Karpas-422 (cell line): ENCODE data around the gene SLC16A13. TPM values are rescaled to one million over a fixed set of nuclear protein-coding genes. Genes with fewer than 3 reads are reported as not detected.

Source experiments
- DNase-seq: peaks from one replicate; pipeline ENCODE4 v3.0.0-alpha.2; 2015
- H2AFZ ChIP-seq: fragments of 200-600 bp; sonication (generic); 2 replicates; pipeline ENCODE4 v1.6.1; 2014; ENCODE audit warnings: antibody characterized with exemption, low read length, mixed read lengths
- H3K27ac ChIP-seq: fragments of 200-600 bp; sonication (generic); 2 replicates; pipeline ENCODE4 v1.5.1; 2014; ENCODE audit warnings: mild to moderate bottlenecking, low read length, moderate library complexity
- H3K27me3 ChIP-seq: fragments of 200-600 bp; sonication (generic); 2 replicates; pipeline ENCODE4 v1.6.1; 2014; ENCODE audit warnings: low read length, mixed read lengths
- H3K36me3 ChIP-seq: fragments of 200-600 bp; sonication (generic); 2 replicates; pipeline ENCODE4 v1.6.1; 2014; ENCODE audit warnings: low read length, mixed read lengths; ENCODE audit not compliant: insufficient read depth
- H3K4me1 ChIP-seq: fragments of 200-600 bp; sonication (generic); 2 replicates; pipeline ENCODE4 v1.6.1; 2014; ENCODE audit warnings: mild to moderate bottlenecking, low read length, mixed read lengths
- H3K4me2 ChIP-seq: fragments of 200-600 bp; sonication (generic); 2 replicates; pipeline ENCODE4 v1.6.1; 2014; ENCODE audit warnings: low read length, low read depth, mild to moderate bottlenecking; ENCODE audit not compliant: poor library complexity, severe bottlenecking
- H3K4me3 ChIP-seq: fragments of 200-600 bp; sonication (generic); 2 replicates; pipeline ENCODE4 v1.5.1; 2014; ENCODE audit warnings: mild to moderate bottlenecking, antibody characterized with exemption, low read length, mixed read lengths
- H3K79me2 ChIP-seq: fragments of 200-600 bp; sonication (generic); 2 replicates; pipeline ENCODE4 v1.6.1; 2014; ENCODE audit warnings: mild to moderate bottlenecking, low read length, mixed read lengths
- H3K9ac ChIP-seq: fragments of 200-600 bp; sonication (generic); 2 replicates; pipeline ENCODE4 v1.6.0; 2014; ENCODE audit warnings: low read length
- H3K9me2 ChIP-seq: fragments of 200-600 bp; sonication (generic), shearing (Covaris generic); replicated peaks from 2 replicates; pipeline ENCODE4 v1.6.0; 2014; ENCODE audit warnings: mild to moderate bottlenecking, low read length, moderate library complexity; ENCODE audit not compliant: insufficient read depth
- H3K9me3 ChIP-seq: fragments of 300-700, 200-600 bp; sonication (generic); 2 replicates; pipeline ENCODE4 v1.6.1; 2014; ENCODE audit warnings: low read length, mixed read lengths
- H4K20me1 ChIP-seq: fragments of 200-600 bp; sonication (generic); 2 replicates; pipeline ENCODE4 v1.6.1; 2014; ENCODE audit warnings: mild to moderate bottlenecking, antibody characterized with exemption, low read length, low read depth; ENCODE audit not compliant: insufficient read depth
- total RNA-seq: library from RNA; depleted of rRNA; stranded (reverse); fragments of >200 nt; shearing (Covaris generic); gene quantifications from 2 replicates; pipeline ENCODE4 v1.2.3, GENCODE V29; 2014; ENCODE audit warnings: low replicate concordance

Gene SLC16A13
- total RNA-seq, 1 experiment from 2014 or later, result 6.0 TPM

DNA sequence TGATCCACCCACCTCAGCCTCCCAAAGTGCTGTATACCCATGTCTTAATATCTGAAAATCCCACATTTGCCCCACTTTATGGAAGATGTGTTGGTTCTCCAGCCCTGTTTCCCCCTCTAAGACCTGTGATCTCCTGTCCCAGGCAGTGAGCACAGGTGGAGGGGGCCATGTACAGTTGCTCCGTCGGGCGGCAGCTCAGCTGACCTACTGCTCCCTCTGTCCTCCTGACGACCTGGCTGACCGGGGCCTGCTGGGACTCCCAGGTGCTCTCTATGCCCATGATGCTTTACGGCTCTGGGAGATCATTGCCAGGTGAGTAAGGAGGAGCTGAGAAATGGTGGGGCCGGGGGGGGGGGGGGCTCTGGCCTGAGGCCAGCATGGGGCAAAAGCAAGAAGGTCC, 30.1 kb upstream of the SLC16A13 start:
- Histone ChIP-seq H3K9me3 (no peaks in the 10 kb centered on the region), H3K9ac (no peak overlapping the region), H3K4me2 (no peak overlapping the region), H3K4me3 (no peak overlapping the region), H3K27ac (no peak overlapping the region), H3K36me3 (peaks cover 18% of the 10 kb centered on the region; the same call in 1 of the 2 replicates), H3K27me3 (no peaks in the 10 kb centered on the region), H4K20me1 (no peaks in the 10 kb centered on the region), H3K79me2 (peaks cover 30% of the 10 kb centered on the region), H3K9me2 (no peaks in the 10 kb centered on the region), H2AFZ (no peak overlapping the region), H3K4me1 (peaks cover 8% of the 10 kb centered on the region)
- no peak for DNase-seq

DNA sequence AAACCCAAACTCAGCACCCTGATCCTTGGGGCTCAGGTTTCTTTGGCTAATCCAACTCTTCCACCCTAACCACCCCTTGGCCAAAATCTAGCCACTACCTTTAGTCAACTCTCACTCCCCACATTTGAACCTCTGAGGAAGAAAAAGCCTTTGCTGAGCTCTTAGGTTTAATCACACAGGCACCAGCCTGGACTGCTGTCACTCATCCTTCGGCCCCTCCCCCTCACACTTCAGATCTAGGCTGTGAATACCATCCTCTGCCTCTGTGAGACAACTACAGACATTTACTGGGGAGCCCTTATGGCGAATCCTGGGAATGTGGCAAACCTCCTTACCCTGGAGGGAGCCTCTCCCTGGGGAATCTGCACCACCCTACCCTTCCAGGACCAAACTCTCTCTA, 28.7 kb upstream of the SLC16A13 start:
- Histone ChIP-seq H2AFZ (no peak overlapping the region), H3K79me2 (peaks cover 45% of the 10 kb centered on the region), H3K36me3 (peaks cover 10% of the 10 kb centered on the region; the same call in 1 of the 2 replicates), H3K9ac (no peak overlapping the region), H3K27me3 (no peaks in the 10 kb centered on the region), H3K9me2 (no peaks in the 10 kb centered on the region), H3K4me2 (no peak overlapping the region), H3K9me3 (no peaks in the 10 kb centered on the region), H3K4me1 (peaks cover 18% of the 10 kb centered on the region), H4K20me1 (no peaks in the 10 kb centered on the region), H3K4me3 (no peak overlapping the region), H3K27ac (no peak overlapping the region)
- no peak for DNase-seq

DNA sequence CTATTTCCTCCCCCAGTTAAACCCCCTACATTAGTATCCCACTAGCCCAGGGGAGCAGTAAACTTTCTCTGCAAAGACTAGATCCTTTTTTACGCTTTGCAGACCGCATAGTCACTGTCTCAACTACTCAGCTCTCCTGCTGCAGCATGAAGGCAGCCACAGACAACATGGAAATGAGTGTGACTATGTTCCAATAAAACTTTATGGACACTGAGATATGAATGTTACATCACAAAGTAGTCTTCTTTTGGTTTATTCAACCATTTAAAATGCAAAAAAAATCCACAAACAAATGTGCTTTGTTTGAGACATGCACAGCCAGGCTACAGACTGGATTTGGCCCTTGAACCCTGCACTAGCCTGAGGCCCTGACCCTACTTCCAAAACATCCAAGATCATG, 25.3 kb upstream of the SLC16A13 start:
- Histone ChIP-seq H2AFZ (no peak overlapping the region), H3K4me3 (peak overlapping the region; percentile 70; the same call in 1 of the 2 replicates), H3K4me1 (peaks cover 23% of the 10 kb centered on the region), H3K27ac (no peak overlapping the region), H4K20me1 (no peaks in the 10 kb centered on the region; the same call in 1 of the 2 replicates), H3K4me2 (peak overlapping the region; percentile 71), H3K79me2 (peaks cover 55% of the 10 kb centered on the region), H3K9me2 (no peaks in the 10 kb centered on the region), H3K9ac (peak overlapping the region; percentile 98; the same call in 1 of the 2 replicates), H3K9me3 (no peaks in the 10 kb centered on the region), H3K36me3 (peaks cover 4% of the 10 kb centered on the region; the same call in 1 of the 2 replicates), H3K27me3 (no peaks in the 10 kb centered on the region)
- DNase-seq, result no peak

DNA sequence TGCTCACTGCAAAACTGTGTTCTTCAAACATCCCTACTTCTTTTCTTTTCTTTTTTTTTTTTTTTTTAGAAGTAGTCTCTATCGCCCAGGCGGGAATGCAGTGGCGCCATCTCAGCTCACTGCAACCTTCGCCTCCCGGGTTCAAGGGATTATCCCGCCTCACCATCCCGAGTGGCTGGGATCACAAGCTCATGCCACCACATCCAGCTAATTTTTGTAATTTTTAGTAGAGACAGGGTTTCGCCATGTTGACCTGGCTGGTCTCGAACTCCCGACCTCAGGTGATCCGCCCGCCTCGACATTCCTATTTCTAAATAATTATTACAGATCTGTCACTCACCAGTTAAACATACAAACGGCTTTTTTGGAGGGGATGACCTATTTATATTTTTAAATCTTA, 24.4 kb upstream of the SLC16A13 start:
- DNase-seq, result no peak
- H4K20me1 ChIP-seq, result peaks cover 2% of the 10 kb centered on the region; the same call in 1 of the 2 replicates
- no peak overlapping the region for H2AFZ ChIP-seq
- peak overlapping the region; percentile 98 for H3K9ac ChIP-seq
- H3K4me2 ChIP-seq, result peak overlapping the region; percentile 71
- H3K27ac ChIP-seq, result no peak overlapping the region
- H3K27me3 ChIP-seq, result no peaks in the 10 kb centered on the region
- peaks cover 26% of the 10 kb centered on the region for H3K4me1 ChIP-seq
- no peaks in the 10 kb centered on the region for H3K9me3 ChIP-seq
- H3K36me3 ChIP-seq, result peaks cover 4% of the 10 kb centered on the region; the same call in 1 of the 2 replicates
- H3K79me2 ChIP-seq, result peaks cover 55% of the 10 kb centered on the region
- H3K9me2 ChIP-seq, result no peaks in the 10 kb centered on the region
- H3K4me3 ChIP-seq, result peak overlapping the region; percentile 70

DNA sequence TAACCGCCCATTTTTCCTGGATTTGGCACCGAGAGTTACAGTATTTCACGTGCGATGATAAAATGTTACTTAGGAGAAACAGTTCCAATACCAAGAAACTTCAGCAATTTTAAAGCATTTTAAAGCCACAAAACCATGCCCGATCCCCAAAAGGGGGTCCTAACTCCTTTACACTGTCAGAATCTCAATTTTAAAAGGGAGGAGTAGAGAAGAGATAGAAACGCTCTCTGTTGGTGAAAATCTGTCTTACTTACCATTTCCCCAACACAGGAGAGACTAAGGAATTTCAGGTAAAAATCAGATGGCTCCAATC, 23.9 kb upstream of the SLC16A13 start:
- Histone ChIP-seq H3K36me3 (peaks cover 4% of the 10 kb centered on the region; the same call in 1 of the 2 replicates), H4K20me1 (peaks cover 2% of the 10 kb centered on the region; the same call in 1 of the 2 replicates), H3K79me2 (peaks cover 55% of the 10 kb centered on the region), H3K9ac (peak overlapping the region; percentile 98), H3K9me3 (no peaks in the 10 kb centered on the region), H3K27ac (no peak overlapping the region), H3K4me1 (peaks cover 26% of the 10 kb centered on the region), H3K9me2 (no peaks in the 10 kb centered on the region), H3K4me3 (peak overlapping the region; percentile 70), H3K4me2 (peak overlapping the region; percentile 71), H2AFZ (peak overlapping the region; percentile 66; the same call in 1 of the 2 replicates), H3K27me3 (no peaks in the 10 kb centered on the region)
- no peak for DNase-seq

DNA sequence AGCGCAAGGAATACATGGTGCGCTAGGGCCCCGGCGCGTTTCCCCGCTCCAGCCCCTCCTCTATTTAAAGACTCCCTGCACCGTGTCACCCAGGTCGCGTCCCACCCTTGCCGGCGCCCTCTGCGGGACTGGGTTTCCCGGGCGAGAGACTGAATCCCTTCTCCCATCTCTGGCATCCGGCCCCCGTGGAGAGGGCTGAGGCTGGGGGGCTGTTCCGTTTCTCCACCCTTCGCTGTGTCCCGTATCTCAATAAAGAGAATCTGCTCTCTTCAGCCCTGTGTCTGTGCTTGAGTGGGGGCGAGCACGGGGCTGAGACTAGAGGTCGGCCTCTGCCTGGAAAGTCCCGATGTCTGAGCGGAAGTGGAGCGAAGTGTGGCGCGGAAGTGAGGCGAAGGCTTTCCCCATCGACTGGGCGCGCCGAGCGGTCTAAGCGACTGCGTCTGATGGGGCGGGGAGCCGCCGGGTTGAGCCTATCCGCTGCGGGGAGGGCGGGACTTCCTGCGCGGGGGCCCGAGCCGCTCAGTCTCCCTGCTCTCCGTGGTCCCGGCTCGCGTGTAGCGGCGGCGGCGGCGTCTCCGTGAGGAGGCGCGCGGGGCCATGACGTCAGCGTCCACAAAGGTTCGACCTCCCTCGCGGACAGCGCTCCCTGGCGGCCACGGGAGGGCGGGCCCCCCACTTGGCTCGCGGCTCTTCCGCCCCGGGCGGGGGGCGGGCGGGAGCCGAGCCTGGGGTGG, 21.4 kb upstream of the SLC16A13 start:
- Histone ChIP-seq H3K4me3 (peak overlapping the region; percentile 70), H3K27ac (peak overlapping the region; percentile 68), H3K36me3 (peaks cover 4% of the 10 kb centered on the region; the same call in 1 of the 2 replicates), H4K20me1 (peaks cover 2% of the 10 kb centered on the region; the same call in 1 of the 2 replicates), H3K9me2 (no peaks in the 10 kb centered on the region), H3K4me1 (peaks cover 26% of the 10 kb centered on the region), H3K9me3 (no peaks in the 10 kb centered on the region), H3K27me3 (no peaks in the 10 kb centered on the region), H3K79me2 (peaks cover 46% of the 10 kb centered on the region), H3K4me2 (peak overlapping the region; percentile 71), H2AFZ (peak overlapping the region; percentile 11; the same call in 1 of the 2 replicates), H3K9ac (peak overlapping the region; percentile 98)
- DNase-seq, result peak; percentile 98

DNA sequence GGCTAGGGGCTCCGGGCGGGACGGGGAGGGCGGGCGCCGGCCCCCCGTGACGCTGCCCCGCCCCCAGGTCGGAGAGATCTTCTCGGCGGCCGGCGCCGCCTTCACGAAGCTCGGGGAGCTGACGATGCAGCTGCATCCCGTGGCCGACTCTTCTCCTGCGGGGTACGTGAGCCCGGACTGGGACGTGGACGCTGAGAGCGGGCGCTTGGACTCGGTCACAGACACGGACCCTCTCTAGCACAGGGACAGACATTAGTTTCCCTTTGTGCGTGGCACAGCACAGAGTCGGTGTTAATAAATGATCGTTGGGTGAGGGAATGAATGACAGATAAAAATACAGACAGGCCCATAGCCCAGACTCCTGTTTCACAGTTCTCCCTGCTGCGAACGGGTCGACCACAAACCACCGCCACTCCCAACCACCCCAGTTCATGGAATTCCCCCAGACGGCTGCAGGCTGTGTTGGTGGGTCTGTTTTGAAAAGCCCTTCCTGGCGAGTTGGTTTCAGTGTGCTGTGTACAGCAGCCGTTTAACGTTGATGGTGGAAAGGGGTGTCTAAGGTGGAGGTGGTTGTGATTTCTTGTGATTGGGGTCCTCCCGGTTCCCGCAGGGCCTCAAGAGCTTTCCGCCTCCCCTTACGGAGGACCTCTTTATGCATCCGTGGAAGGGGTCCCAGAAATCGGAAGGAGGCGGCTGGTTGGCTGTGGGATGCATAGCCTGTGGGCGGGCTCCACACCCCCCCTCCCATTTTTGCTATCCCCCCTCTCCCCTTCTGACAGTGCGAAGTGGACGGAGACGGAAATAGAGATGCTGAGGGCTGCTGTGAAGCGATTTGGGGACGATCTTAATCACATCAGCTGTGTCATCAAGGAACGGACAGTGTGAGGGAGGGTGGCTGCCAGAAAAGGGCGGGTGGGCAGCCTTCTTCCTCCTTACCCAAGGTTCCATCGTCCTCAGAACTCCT, 20.5 kb upstream of the SLC16A13 start:
- H3K4me3 ChIP-seq, result peak overlapping the region; percentile 70
- no peaks in the 10 kb centered on the region for H3K27me3 ChIP-seq
- peaks cover 26% of the 10 kb centered on the region for H3K4me1 ChIP-seq
- peaks cover 37% of the 10 kb centered on the region for H3K79me2 ChIP-seq
- H3K9me2 ChIP-seq, result no peaks in the 10 kb centered on the region
- peaks cover 2% of the 10 kb centered on the region; the same call in 1 of the 2 replicates for H4K20me1 ChIP-seq
- no peak for DNase-seq
- peak overlapping the region; percentile 71 for H3K4me2 ChIP-seq
- H2AFZ ChIP-seq, result peak overlapping the region; percentile 77
- no peaks in the 10 kb centered on the region for H3K36me3 ChIP-seq
- peak overlapping the region; percentile 98 for H3K9ac ChIP-seq
- H3K9me3 ChIP-seq, result no peaks in the 10 kb centered on the region
- no peak overlapping the region for H3K27ac ChIP-seq

DNA sequence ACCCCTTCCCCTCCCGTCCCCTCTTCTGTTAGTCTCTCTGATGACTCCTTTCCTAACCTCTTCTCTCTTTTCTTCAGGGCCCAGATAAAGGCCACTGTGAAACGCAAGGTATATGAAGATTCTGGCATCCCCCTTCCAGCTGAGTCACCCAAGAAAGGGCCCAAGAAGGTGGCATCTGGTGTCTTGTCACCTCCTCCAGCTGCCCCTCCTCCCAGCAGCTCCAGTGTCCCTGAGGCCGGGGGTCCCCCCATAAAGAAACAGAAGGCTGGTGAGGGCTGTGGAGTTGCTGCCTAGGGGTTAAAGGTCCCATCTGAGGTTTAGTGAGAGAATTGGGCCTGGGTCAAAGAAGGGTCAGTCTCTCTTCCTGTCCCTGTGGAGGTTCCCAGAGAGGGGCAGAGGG, 19.4 kb upstream of the SLC16A13 start:
- Histone ChIP-seq H3K36me3 (no peaks in the 10 kb centered on the region), H3K27ac (no peak overlapping the region), H3K27me3 (no peaks in the 10 kb centered on the region), H3K9me2 (no peaks in the 10 kb centered on the region), H3K9me3 (no peaks in the 10 kb centered on the region), H3K79me2 (peaks cover 26% of the 10 kb centered on the region), H3K4me3 (no peak overlapping the region), H2AFZ (no peak overlapping the region), H3K9ac (no peak overlapping the region), H4K20me1 (peaks cover 2% of the 10 kb centered on the region; the same call in 1 of the 2 replicates), H3K4me1 (peaks cover 15% of the 10 kb centered on the region), H3K4me2 (no peak overlapping the region)
- DNase-seq, result no peak
